Colon (tissue), 2 donors: Measurements from ENCODE around the gene CNOT2.

Source experiments
- FAIRE-seq: peaks from 2 replicates; lab custom pipeline; 2012; peaks lifted over from hg19 to GRCh38; lab: Jason Lieb, UNC
- donor health status: control.
- donor health status: control.

CNOT2 gene, protein sequence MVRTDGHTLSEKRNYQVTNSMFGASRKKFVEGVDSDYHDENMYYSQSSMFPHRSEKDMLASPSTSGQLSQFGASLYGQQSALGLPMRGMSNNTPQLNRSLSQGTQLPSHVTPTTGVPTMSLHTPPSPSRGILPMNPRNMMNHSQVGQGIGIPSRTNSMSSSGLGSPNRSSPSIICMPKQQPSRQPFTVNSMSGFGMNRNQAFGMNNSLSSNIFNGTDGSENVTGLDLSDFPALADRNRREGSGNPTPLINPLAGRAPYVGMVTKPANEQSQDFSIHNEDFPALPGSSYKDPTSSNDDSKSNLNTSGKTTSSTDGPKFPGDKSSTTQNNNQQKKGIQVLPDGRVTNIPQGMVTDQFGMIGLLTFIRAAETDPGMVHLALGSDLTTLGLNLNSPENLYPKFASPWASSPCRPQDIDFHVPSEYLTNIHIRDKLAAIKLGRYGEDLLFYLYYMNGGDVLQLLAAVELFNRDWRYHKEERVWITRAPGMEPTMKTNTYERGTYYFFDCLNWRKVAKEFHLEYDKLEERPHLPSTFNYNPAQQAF

GRCh38 chr12:70242695-70243509, at the start of gene CNOT2:
Gene CNOT2 (plus strand): TSS chr12:70243433. CDS start chr12:70278227, 34,794 bp downstream.
- no peak for FAIRE-seq

DNA sequence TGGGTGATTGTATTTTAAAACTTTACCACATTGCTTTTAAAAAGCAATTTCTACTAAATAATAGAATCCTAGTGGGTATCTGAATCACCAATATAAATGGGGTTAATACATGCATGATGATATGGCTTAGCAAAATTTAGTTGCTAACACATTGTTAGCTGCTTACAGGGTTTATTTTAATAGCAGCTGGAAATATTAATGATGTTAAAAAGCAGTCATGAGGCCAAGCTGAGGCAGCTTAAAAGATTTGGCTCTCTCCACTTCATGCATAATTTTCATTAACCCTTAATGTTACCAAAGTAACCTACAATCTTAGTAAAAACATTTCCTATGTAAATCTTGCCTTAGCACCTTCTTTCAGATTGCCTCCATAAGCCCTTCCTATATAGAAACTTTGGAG, 49.2 kb upstream of the CNOT2 start:
- FAIRE-seq = no peak

GRCh38 chr12:70196811-70197281, 46.4 kb upstream of the CNOT2 start:
- no peak for FAIRE-seq

DNA sequence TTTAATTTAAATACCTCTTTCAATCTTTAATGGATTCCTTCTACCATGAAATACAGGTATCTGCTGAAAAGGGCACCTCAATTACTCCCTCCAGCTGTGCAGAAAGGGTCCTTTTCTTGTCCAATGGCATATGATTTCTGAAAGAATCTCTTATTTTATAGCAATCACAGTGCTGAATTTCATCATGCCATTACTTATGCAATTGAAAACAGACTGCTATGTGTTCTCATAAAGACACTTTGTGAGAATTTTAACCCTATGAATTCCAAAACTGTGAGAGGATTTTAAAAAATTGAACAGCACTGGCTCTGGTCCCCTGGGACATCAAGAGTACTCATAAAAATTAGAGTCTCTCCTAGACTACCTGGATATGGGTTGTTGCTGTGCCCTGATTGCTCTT, 45.9 kb upstream of the CNOT2 start:
- no peak for FAIRE-seq

GRCh38 chr12:70213707-70214106, 29.5 kb upstream of the CNOT2 start:
- FAIRE-seq = no peak

DNA sequence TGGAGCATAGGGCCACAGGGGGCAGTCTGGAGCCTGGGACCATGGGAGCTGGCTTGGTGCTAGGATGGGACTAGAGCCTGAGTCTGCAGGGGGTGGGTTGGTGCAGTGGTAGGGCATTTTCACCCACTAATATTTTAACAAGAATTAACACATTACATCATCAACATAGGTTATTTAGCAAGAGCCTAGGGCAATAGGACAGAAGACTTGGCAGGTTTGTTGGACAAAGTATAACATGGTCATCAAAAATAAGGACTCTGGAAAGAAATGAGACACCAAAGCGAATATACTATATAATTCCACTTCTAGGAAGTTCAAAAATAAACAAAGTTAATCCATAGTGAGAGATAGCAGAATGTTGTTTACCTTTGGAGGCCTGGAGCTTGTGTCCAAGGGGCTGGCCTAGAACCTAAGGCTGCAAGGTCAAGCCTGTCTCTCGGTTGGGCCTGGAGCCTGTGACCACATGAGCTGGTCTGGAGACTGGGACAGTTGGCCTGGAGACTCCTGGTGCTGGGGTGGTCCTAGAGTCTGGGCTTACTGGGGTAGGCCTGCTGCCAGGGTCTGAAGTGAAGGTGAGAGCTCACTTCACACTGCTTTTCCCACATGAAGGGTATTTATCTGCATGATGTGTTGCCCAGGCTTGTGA, 28.1 kb upstream of the CNOT2 start:
- FAIRE-seq = no peak

DNA sequence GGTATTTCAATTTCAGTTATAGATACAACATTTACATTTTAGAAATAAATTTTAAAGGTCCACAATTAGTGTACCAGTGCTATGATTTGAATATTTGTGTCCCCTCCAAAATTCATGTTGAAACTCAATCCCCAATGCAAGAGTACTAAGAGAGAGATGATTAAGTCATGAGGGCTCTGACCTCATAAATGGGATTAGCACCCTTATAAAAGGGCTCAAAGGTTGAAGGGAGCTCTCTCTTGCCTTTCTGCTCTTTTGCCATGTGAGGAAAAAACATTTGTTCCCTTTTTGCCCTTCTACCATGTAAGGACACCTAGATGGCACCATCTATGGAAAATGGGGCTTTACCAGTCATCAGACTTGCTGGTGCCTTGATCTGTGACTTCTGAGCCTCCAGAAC, 25.8 kb upstream of the CNOT2 start:
- FAIRE-seq = no peak

DNA sequence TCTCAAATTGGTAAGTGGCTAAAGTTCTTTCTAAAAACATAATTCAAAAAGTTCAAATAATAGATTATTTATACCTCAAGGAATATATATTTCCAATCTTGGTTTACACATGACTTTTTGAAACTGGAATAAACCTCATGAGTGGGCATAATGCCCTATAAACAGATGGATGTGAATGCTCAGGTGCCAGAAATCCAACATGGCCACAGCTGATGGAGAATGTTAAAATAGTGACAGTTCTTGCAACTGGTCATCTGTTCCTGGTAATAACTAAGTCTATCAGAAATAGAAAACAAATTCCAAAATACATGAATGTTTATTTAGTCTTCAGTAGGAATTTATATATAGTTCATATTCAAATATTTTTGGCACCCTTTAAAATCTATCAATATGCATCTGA, 21.6 kb upstream of the CNOT2 start:
- no peak for FAIRE-seq

DNA sequence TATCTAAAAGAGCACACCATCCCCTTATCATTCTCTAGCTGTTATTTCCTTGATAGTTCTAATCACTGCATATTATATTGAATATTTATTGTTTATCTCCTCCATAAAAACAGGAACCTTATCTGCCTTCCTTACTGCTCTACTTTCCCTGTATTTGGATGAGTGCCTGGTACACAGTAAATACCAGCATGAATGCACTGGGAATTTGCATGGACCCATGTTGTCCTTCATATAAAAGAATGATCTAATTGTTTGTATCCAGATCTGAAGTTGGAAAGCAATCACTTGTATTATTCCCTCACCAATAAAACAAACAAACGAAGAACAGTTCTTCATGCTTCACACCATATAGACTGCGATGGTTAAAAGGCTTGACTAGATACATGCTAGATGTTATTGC, 15.3 kb upstream of the CNOT2 start:
- no peak for FAIRE-seq

DNA sequence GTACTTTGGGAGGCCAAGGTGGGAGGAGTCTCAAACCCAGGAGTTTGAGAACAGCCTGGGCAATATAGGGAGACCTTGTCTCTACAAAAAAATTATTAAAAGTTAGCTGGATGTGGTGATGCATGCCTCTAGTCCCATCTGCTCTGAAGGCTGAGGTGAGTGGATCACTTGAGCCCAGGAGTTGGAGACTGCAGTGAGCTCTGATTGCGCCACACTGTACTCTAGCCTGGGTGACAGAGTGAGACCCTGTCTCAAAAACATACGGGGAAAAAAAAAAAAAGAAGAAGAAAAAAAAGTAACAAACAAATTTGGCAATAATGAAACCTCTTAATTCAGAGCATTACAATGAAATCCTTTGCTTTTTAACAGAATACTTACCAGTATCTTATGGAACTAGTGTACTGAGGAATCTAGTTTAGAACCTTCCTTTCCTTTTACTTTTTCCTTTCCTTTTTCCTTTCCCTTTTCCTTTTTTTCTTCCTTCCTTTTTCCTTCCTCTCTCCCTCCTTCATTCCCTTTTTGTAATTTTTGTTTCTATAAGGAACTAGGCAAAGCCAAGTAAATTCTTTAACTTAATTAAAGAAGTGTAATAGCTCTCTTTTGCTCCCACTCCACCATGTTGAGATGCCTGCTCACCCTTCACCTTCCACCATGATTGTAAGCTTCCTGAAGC, 12.2 kb upstream of the CNOT2 start:
- no peak for FAIRE-seq

- no peak for FAIRE-seq
These were observed 6.2 kb upstream of the CNOT2 start for GRCh38 chr12:70236990-70237389.

DNA sequence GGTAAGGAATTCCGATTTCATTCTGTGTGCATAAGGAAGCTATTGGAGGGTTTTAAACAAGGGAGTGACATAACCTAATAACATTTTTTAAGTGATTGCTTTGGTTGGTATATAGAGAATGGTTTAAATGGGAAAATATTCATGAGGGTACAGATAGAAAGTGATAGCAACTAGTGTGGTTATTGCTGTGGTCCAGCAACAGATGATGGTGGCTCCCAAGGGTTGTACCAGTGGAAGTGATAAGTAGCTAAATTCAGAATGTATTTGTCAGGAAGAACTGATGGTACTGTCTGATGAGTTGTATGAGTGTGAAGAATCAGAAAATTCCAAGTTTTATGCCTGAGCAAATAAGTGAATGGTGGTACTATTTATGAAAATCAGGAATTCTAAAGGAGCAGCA, 2.6 kb upstream of the CNOT2 start:
- no peak for FAIRE-seq

DNA sequence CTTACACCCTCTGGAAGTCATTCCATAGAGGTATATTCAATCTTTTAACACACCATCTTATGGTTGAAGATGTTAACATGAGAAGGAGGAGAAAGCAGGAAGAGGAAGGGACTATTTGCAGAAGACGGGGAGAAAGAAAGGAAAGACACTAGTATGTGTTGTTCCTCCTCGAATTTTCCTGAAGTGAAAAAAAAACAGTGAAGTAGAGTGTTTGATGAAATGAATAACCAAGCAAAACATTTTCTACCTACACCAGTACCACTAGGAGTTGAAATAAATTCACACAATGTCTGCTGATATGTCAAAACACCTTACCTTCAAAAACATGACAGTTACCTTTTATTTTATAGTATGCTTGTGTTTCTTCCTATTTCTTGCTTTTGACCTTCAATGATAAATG, 1.4 kb upstream of the CNOT2 start:
- no peak for FAIRE-seq

- FAIRE-seq = no peak
These were observed 508 bp downstream of the CNOT2 start for GRCh38 chr12:70243510-70244371.

GRCh38 chr12:70244409-70244808, 1.2 kb downstream of the CNOT2 start:
- no peak for FAIRE-seq

DNA sequence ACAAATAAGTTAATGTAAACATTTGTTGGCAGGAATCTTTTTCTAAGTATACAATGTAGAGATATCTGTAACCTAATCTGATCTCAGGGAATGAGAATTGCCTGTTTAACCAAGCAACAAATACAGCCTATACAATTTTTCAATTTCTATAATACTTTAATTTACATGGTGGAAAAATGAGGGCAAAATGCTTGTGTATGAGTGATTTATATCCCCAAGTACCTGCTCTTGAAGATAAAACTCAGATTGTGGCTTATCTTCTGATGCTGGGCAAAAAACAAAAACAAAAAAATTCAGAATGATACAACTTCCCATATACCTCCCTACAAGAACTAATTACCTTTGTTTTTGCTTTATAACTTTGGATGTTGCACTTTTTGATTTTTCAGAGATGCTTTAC, 2.2 kb downstream of the CNOT2 start:
- FAIRE-seq = no peak

- FAIRE-seq = no peak
These were observed 3.3 kb downstream of the CNOT2 start for GRCh38 chr12:70246580-70246979.

- no peak for FAIRE-seq
These were observed 4.5 kb downstream of the CNOT2 start for GRCh38 chr12:70247653-70248199.

DNA sequence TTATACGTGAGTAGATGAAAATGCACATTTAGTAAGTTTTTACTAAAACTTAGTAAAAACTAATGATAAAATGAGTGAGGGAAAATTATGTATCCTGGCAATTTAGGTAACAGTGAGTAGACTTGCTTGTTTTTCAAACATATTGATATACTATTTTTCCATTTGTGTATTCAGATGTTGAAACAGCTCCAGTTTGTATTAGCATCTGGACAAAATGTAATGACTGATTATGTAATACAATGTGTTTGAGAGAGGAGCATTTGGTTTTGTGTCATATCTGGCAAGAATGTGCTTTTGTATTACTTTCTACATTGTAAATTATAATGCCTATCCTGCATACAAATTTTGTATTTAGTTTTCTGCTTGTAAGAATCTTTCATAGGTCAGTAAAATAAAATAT, 5.6 kb downstream of the CNOT2 start:
- FAIRE-seq = no peak

GRCh38 chr12:70249903-70250302, 6.7 kb downstream of the CNOT2 start:
- FAIRE-seq = no peak

DNA sequence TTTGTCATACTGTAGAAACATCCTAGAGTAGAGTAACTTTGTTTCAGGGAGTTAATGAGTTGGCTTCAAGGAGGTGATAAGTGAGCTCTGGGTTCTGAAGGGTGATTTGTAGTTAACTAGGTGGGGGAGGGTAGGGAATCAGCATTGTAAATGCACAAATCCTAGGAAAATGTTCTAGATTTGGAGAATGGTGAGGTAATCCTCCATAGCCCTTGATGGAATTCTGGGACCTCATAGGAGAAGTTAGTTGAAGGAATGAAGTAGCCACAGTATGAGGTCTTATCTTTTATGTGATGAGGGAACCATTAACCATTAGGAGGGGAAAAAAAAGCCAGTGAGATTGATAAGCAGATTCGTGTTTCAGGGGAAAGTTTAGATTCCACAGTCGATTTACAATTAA, 8.0 kb downstream of the CNOT2 start:
- FAIRE-seq = no peak
